Urinary bladder (tissue), 4 donors: ENCODE data around the gene PDE3A. TPM values are rescaled to one million over a fixed set of nuclear protein-coding genes. Genes with fewer than 3 reads are reported as not detected.

Experiments
- DNase-seq: peaks from one replicate; pipeline ENCODE4 v3.0.0-alpha.2; 2015; ENCODE audit errors: extremely low spot score
- H3K27ac ChIP-seq: one replicate; pipeline ENCODE4 v1.5.1; 2013; ENCODE audit warnings: low read depth, mild to moderate bottlenecking, moderate library complexity
- H3K36me3 ChIP-seq: one replicate; pipeline ENCODE4 v1.6.1; 2013; ENCODE audit warnings: mild to moderate bottlenecking, moderate library complexity; ENCODE audit not compliant: insufficient read depth
- H3K4me1 ChIP-seq: one replicate; pipeline ENCODE4 v1.6.1; 2013; ENCODE audit warnings: mild to moderate bottlenecking, moderate library complexity; ENCODE audit not compliant: insufficient read depth
- H3K4me3 ChIP-seq: one replicate; pipeline ENCODE4 v1.5.1; 2013; ENCODE audit warnings: low read depth, low read length
- WGBS: extraction: QIAGEN DNeasy Blood & Tissue Kit; methylation state at CpG from one replicate; pipeline ENCODE4 v1.1.7; 2013; 5-methylcytosine and 5-hydroxymethylcytosine counted together
- polyA plus RNA-seq: library from polyadenylated mRNA; stranded (reverse); fragments of 200-250 nt; gene quantifications from one replicate; pipeline ENCODE4 v1.2.3, GENCODE V29; 2013
- total RNA-seq: library from RNA; depleted of rRNA; stranded (reverse); fragments of >200 nt; gene quantifications from one replicate; pipeline ENCODE4 v1.2.3, GENCODE V29; 2014
- donor health status: healthy with polysubstance abuse.
- donor health status: healthy.

The PDE3A gene
- total and polyA plus RNA-seq, 2 donors = 3.8 to 63.7 TPM

DNA sequence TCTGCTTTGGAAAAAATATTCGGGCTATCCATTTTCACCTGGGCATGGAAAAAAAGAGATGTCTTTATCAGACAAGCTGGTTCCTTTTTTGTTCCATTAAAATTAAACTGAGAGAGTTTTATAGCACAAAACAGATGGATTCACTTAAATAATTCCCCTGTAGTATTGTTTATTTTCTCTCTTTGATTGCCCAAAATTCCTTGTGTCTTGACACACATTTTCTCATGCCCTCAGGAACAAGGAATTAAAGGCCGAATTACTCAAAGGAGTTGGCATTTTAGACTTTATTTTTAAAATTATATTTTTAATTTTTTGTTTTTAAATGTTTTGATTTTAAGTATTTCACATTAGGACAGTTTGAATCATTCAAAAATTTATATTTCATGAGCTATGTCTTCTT, 257.2 kb downstream of the PDE3A start:
- no peaks in the 10 kb centered on the region for H3K4me1 ChIP-seq
- no peak overlapping the region for H3K4me3 ChIP-seq
- H3K27ac ChIP-seq = no peak overlapping the region
- no peaks in the 10 kb centered on the region for H3K36me3 ChIP-seq
- no peak for DNase-seq
- 67% methylated on average over 2 of the region's 2 CpGs for WGBS

DNA sequence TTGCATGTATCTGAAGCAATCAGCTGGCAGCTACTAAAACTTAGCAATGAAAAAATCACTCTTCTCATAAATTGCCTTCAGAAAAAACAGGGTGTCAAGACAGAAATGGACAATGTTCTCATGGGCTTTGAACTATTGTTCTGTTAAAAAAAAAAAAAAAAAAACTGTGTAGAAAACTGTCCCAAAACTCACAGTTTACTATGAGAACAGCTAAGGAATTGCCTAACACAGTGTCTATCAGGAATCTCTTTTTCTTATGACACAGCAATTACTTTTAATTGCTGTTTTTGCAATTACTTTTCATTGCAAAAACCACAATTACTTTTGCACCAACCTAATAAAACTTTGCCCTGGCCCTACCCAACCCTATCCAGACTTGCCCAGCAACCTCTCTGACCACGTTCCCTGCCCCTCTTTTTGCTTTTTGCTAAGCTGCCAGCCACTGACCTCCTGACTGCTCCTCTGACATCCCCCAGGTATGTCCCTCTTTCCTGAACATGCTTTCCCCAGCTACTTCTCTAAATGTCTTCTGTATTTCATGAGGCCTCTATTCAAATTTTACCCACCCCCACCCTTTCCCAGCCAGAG, 258.8 kb downstream of the PDE3A start:
- no peak for DNase-seq

DNA sequence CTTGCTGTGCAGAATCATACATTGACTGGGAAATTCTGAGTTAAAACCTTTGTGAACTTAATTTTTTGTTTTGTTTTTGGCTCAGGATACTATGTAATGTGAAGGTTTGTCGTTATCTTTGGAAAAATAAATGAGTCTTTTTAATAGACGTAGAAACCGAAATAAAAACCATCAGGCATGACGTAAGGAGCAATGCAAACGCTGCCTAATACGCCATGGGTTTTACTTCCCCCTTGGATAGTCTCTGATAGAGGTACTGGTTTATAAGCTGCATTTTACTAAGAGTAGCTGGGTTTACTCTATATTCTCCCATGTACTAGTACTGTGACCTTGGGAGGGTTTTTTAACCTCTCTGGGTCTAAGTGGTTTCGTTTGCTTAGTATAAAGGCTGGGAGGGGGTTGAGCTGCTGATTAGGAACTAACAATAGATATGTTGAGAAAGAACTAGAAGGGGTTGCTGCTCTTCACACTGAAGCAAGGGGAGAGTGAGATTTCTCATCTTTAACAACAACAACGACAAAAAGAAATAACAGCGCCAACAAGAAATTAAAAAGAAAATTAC, 260.0 kb downstream of the PDE3A start:
- Histone ChIP-seq H3K36me3 (no peaks in the 10 kb centered on the region), H3K27ac (no peak overlapping the region), H3K4me3 (no peak overlapping the region), H3K4me1 (no peaks in the 10 kb centered on the region)
- no peak for DNase-seq
- WGBS = 73% methylated on average over 9 of the region's 9 CpGs

More for the DNA sequence above, 258.8 kb downstream of the PDE3A start:
- Histone ChIP-seq H3K4me3 (no peak overlapping the region), H3K27ac (no peak overlapping the region), H3K36me3 (no peaks in the 10 kb centered on the region), H3K4me1 (no peaks in the 10 kb centered on the region)
- WGBS = 73% methylated on average over 1 of the region's 1 CpG

DNA sequence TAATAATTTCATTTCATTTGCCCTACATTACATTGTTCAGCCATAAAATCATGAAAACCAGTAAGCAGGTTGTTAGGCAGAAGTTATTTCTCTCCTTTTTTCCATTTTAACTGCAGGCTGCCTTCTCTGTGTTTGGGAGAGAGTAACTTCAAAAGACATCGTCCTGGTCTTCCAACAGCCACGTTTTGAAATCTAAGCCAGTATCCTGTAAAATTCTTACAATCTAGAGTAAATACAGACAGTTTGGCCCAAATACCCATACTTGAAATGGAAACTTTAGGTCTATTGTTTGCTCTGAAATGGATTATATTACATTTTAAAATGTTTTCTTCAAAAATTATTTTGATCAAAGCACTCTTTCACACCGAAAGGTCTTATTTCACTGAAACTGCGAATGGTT, 260.7 kb downstream of the PDE3A start:
- Histone ChIP-seq H3K4me1 (no peaks in the 10 kb centered on the region), H3K27ac (no peak overlapping the region), H3K36me3 (no peaks in the 10 kb centered on the region), H3K4me3 (no peak overlapping the region)
- WGBS = 43% methylated on average over 4 of the region's 4 CpGs
- no peak for DNase-seq

DNA sequence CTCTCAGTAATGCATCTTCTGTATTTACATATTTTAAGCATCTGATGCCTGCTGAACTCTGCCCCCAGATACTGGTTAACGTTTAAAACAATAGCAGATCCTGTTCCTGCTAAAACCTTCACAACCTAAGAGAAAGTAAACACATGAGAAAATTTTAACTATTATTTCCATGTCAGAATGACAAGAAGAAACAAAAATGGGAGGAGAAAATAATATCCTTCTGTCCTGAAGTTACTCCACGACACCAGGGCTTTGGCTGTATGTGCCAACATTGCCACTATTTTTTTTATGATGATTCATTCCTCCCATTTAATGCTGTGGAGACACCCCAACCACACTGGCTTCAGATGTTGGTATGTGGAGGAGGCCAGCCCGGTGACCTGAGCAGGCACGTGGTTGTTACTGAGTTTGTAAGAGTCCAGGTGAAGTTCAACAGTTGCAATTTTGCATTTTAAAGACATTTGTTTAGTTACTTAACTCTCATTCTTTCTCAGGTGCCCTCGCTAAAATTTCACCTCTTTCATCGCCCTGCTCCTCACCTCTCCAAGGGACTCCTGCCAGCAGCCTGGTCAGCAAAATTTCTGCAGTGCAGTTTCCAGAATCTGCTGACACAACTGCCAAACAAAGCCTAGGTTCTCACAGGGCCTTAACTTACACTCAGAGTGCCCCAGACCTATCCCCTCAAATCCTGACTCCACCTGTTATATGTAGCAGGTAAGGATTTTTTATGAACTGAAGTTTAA, 261.2 kb downstream of the PDE3A start:
- H3K27ac ChIP-seq = no peak overlapping the region
- H3K4me3 ChIP-seq = no peak overlapping the region
- no peaks in the 10 kb centered on the region for H3K36me3 ChIP-seq
- no peak for DNase-seq
- WGBS = 58% methylated on average over 6 of the region's 6 CpGs
- no peaks in the 10 kb centered on the region for H3K4me1 ChIP-seq

DNA sequence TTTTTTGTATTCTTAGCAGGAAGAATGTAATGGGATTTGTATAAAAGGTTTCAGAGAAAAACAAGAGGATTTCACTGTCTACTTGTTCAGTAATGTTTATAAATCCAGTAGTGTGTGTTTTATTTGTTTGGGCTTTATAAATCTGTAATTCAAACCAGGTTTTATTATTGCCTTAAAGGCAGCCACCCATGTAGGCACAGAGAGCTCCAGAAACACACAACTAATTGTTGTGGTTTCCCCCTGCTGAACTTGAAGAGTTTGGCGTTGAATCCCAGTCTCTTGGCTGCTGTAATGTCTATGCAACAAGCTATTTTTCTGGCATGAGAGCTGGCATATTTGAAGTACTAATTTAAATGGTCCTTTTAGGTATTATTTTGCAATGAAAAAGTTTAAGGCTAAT, 263.4 kb downstream of the PDE3A start:
- 49% methylated on average over 1 of the region's 1 CpG for WGBS
- H3K27ac ChIP-seq = no peak overlapping the region
- H3K36me3 ChIP-seq = no peaks in the 10 kb centered on the region
- H3K4me1 ChIP-seq = no peaks in the 10 kb centered on the region
- no peak overlapping the region for H3K4me3 ChIP-seq
- DNase-seq = no peak

DNA sequence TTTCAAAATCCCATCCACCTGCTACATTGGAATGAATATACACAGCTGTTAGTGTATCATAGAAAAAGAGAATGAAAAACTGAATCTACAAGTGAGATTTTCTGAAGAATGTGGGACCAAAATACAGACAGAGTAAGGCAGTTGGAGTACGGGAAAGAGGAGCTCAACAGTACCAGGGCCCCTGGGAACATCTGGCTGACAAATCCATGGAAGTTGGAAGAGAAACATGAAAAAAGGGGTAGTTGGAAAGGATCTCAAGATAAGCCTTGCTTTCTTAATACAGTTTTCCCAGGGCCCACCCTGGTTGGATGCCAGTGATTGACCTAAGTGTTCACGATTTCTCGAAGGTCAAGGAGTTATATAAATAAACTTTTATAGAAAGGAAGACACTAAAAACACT, 272.8 kb downstream of the PDE3A start:
- Histone ChIP-seq H3K27ac (no peak overlapping the region), H3K4me1 (no peaks in the 10 kb centered on the region), H3K4me3 (no peak overlapping the region), H3K36me3 (no peaks in the 10 kb centered on the region)
- no peak for DNase-seq
- whole genome bisulfite sequencing = 63% methylated on average over 3 of the region's 3 CpGs

DNA sequence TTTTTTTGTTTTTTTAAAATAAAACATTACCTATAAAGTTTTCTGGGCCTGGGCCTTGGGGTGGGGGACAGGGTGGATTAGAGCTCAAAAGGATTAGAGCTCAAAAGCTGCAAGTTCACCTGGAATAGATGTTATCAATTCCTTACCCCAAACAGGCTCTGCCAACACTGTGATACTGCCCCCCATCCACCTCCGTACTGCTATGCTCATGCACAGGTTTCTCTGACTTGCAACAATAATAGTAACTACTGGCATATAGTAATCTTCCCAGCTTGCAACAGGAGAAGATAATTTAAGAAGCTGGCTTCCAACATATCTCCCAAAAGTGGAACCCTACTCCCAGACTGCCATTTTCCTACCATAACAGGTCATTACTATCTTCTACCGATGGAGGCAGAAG, 275.5 kb downstream of the PDE3A start:
- H3K4me3 ChIP-seq = no peak overlapping the region
- 88% methylated on average over 2 of the region's 2 CpGs for WGBS
- H3K36me3 ChIP-seq = no peaks in the 10 kb centered on the region
- no peak for DNase-seq
- no peak overlapping the region for H3K27ac ChIP-seq
- no peaks in the 10 kb centered on the region for H3K4me1 ChIP-seq

DNA sequence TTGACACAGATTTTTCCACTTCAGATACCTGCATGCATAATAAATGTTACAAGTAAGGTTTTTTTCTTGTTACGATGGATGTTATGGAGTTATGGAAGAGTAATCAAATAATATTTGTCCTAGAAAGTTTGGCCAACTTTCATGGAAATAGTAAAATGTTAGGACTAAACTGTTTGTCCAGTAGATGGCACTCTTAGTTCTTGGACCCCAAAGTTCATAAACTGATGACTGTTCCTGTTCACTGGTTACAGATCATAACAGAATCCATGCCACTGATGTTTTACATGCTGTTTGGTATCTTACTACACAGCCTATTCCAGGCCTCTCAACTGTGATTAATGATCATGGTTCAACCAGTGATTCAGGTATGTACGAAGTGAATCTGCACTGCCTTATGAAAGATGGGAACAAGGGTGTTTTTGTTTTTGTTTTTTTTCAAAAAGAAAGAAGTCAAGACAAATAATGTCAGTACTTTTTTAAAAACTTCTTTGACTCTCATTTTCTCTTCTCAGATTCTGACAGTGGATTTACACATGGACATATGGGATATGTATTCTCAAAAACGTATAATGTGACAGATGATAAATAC, 278.0 kb downstream of the PDE3A start:
- no peak for DNase-seq
- Histone ChIP-seq H3K36me3 (no peaks in the 10 kb centered on the region), H3K4me3 (no peak overlapping the region), H3K4me1 (no peaks in the 10 kb centered on the region), H3K27ac (no peak overlapping the region)
- WGBS = 50% methylated on average over 3 of the region's 3 CpGs

DNA sequence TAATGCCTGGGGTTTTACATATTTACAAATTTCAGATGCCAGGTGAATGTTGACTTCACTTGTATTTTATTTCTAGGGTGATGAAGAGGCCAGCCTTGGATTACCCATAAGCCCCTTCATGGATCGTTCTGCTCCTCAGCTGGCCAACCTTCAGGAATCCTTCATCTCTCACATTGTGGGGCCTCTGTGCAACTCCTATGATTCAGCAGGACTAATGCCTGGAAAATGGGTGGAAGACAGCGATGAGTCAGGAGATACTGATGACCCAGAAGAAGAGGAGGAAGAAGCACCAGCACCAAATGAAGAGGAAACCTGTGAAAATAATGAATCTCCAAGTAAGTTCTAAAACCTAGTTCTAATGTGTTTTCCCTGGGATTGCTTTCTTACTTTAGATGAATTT, 285.5 kb downstream of the PDE3A start:
- Histone ChIP-seq H3K36me3 (no peaks in the 10 kb centered on the region), H3K4me1 (no peaks in the 10 kb centered on the region), H3K4me3 (no peak overlapping the region), H3K27ac (no peak overlapping the region)
- no peak for DNase-seq
- WGBS = 83% methylated on average over 2 of the region's 2 CpGs

DNA sequence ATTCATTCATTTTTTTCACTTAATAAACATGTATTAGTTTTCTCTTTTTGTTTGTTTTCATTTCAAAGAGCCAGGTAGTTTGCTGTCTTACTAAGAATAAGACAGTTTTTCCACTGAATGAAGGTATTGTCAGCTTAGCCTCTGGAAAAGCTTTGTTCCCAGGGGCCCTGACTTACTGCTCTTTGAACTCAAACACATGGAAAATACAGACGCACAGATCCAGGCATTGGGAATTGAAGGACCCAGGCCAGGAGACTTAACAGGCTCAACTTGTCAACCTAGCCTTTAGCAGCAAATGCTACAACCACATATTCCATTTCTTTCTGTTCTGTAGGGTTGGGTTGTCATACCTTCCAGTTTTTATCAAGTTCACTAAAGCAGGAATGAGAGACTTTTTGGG, 288.3 kb downstream of the PDE3A start:
- DNase-seq = no peak
- 66% methylated on average over 1 of the region's 1 CpG for WGBS
- Histone ChIP-seq H3K27ac (no peak overlapping the region), H3K36me3 (no peaks in the 10 kb centered on the region), H3K4me3 (no peak overlapping the region), H3K4me1 (no peaks in the 10 kb centered on the region)

DNA sequence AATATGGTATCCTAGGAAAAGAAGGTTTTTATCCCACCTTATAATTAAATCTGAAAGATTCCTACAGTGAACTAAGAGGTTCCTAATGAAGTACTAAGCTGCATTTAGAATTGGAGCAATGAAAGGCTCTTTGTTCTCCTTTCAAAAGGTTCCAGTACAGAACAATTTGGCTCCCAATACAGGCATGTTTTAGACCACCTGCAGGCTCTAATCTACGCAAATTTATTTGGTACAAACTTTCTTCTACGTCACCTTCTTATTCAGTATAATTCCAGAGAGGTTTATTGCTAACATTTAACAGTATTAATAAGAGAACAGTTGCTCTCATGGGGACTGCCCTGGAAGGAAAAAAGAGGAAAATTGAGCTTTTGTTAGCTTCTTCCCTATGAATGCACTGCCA, 289.2 kb downstream of the PDE3A start:
- DNase-seq = no peak
- Histone ChIP-seq H3K4me1 (no peaks in the 10 kb centered on the region), H3K4me3 (no peak overlapping the region), H3K36me3 (no peaks in the 10 kb centered on the region), H3K27ac (no peak overlapping the region)
- WGBS = 89% methylated on average over 2 of the region's 2 CpGs

DNA sequence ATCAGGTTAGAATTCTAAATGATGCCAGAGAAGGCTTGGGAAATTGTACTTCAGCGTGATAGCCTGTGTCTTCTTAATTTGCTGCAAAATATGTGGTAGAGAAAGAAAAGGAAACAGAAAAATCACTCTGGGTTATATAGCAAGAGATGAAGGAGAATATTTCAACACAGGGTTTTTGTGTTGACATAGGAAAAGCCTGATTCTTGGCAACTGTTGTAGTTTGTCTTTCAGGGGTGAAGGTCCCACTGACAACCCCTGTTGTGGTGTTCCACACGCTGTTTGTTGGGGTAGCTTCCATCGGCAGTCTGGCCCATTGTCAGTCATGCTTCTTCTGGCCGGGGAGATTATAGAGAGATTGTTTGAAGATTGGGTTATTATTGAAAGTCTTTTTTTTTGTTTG, 313.0 kb downstream of the PDE3A start:
- WGBS = 78% methylated on average over 4 of the region's 4 CpGs
- DNase-seq = no peak
- Histone ChIP-seq H3K36me3 (no peaks in the 10 kb centered on the region), H3K4me1 (no peaks in the 10 kb centered on the region), H3K4me3 (no peak overlapping the region), H3K27ac (no peak overlapping the region)

DNA sequence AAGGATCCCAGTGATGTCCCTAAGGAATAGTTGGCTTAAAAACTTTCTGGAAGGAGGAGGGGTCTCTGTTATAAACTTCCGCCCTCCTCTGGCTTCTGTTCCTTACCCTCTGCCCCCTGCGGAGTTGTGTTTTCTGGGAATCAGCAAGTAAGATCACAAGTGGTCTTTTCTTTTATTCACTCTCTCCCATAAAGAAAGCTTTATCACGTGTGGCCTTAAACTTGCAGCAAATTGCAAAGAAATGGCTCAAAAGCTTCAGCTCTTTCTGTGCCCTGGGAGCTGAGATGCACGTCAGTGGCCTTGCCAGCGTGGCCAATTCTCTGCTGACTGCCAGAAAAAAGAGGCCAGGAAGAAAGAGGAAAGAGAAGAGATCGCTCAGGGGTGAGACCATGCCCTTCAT, 326.9 kb downstream of the PDE3A start, which contains the start of gene SLCO1C1:
Gene SLCO1C1 (plus strand): TSS at position 101 of the 400 bp plus-strand sequence. CDS start 4,245 bp downstream, outside the sequence.
- Histone ChIP-seq H3K36me3 (no peaks in the 10 kb centered on the region), H3K4me1 (no peaks in the 10 kb centered on the region), H3K27ac (no peak within 1 kb of the TSS), H3K4me3 (no peak within 1 kb of the TSS)
- DNase-seq = no peak
- 43% methylated on average over 6 of the region's 6 CpGs for WGBS
